Mesendoderm (in vitro differentiated cells): ENCODE measurements around the gene CORO1C.

ENCODE experiments used
- DNase-seq: peaks from one replicate; pipeline ENCODE4 v3.0.0; 2013
- H2AK5ac ChIP-seq: 2 replicates; pipeline ENCODE4 v1.6.1; 2013; ENCODE audit warnings: low read length, inconsistent platforms
- H2BK120ac ChIP-seq: 2 replicates; pipeline ENCODE4 v1.6.1; 2013; ENCODE audit warnings: low read depth, mild to moderate bottlenecking, low read length, moderate library complexity, mixed read lengths
- H2BK15ac ChIP-seq: replicated peaks from 2 replicates; pipeline ENCODE4 v1.6.1; 2013; ENCODE audit warnings: low read depth, mild to moderate bottlenecking, moderate library complexity
- H2BK5ac ChIP-seq: 2 replicates; pipeline ENCODE4 v1.6.1; 2013; ENCODE audit warnings: low read length, inconsistent platforms
- H3K18ac ChIP-seq: 2 replicates; pipeline ENCODE4 v1.6.1; 2013; ENCODE audit warnings: mild to moderate bottlenecking, low read length, mixed read lengths
- H3K23ac ChIP-seq: one replicate; pipeline ENCODE4 v1.6.1; 2013; ENCODE audit warnings: low read length
- H3K27ac ChIP-seq: 2 replicates; pipeline ENCODE4 v1.5.1; 2013; ENCODE audit warnings: low read depth, mild to moderate bottlenecking, inconsistent platforms, low read length, moderate library complexity
- H3K27me3 ChIP-seq: 2 replicates; pipeline ENCODE4 v1.6.1; 2013; ENCODE audit warnings: low read length, control low read depth, mild to moderate bottlenecking, inconsistent platforms; ENCODE audit not compliant: insufficient read depth, poor library complexity
- H3K36me3 ChIP-seq: 2 replicates; pipeline ENCODE4 v1.6.1; 2013; ENCODE audit warnings: low read length, inconsistent platforms; ENCODE audit not compliant: control insufficient read depth, insufficient read depth
- H3K4ac ChIP-seq: one replicate; pipeline ENCODE4 v1.6.1; 2013; ENCODE audit warnings: low read depth, mild to moderate bottlenecking, low read length, moderate library complexity
- H3K4me1 ChIP-seq: 2 replicates; pipeline ENCODE4 v1.6.1; 2013; ENCODE audit warnings: low read depth, low read length, inconsistent platforms; ENCODE audit not compliant: control insufficient read depth
- H3K4me2 ChIP-seq: 2 replicates; pipeline ENCODE4 v1.6.1; 2013; ENCODE audit warnings: low read length
- H3K4me3 ChIP-seq: 2 replicates; pipeline ENCODE4 v1.5.1; 2013; ENCODE audit warnings: mild to moderate bottlenecking, low read length
- H3K56ac ChIP-seq: one replicate; pipeline ENCODE4 v1.6.1; 2013; ENCODE audit warnings: low read length
- H3K79me1 ChIP-seq: 2 replicates; pipeline ENCODE4 v1.6.1; 2013; ENCODE audit warnings: low read length, inconsistent platforms
- H3K79me2 ChIP-seq: 2 replicates; pipeline ENCODE4 v1.6.1; 2013; ENCODE audit warnings: mild to moderate bottlenecking, low read length; ENCODE audit not compliant: control insufficient read depth, insufficient read depth
- H3K9ac ChIP-seq: 2 replicates; pipeline ENCODE4 v1.6.1; 2013; ENCODE audit warnings: low read length, inconsistent platforms
- H4K5ac ChIP-seq: one replicate; pipeline ENCODE4 v1.6.1; 2013; ENCODE audit warnings: low read length
- H4K8ac ChIP-seq: one replicate; pipeline ENCODE4 v1.6.1; 2013; ENCODE audit warnings: low read depth, mild to moderate bottlenecking, control low read depth, low read length, moderate library complexity
- WGBS: extraction: QIAGEN DNeasy Blood & Tissue Kit; methylation state at CpG from one replicate; pipeline ENCODE4 v1.1.7; 2013; ENCODE audit warnings: low lambda C conversion rate, missing lambda C conversion rate; ENCODE audit not compliant: insufficient coverage; ENCODE audit errors: extremely low coverage; 5-methylcytosine and 5-hydroxymethylcytosine counted together

The CORO1C gene

DNA sequence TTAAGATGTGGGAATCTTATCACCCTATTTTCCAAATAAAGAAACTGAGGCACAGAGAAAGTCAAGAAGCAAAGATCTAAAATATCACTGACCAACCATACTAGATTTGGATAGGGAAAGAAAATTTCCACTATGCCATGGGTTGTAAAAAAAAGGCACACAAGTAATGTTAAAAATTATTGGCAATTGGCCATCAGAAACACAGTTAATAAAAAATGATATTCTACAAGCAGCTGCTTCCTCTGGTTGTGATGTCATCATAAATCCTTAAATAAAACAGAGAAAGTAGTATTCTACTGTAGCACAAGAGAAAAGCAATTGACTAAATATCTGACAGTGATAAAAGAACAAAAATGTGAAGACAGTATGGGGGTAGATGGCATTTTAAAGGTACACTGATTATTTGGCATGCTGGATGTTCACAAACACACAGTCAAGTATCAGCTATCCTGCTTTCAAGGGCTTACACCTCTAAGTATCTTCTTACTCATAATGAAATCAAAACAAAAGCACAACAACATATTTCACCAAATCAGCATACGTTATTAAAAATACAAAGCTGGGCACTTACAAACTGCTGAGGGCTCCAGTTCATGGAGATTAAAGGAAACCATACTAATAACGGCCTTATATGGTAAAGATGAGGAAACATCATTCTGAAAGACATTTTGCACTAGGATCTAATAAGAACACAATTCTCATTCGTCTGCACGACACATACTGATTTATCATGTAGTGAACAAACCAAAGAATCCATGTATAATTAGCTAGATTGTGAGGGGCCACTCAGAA lies 45.7 kb downstream of the CORO1C start:
- no peak overlapping the region for H3K4me2 ChIP-seq
- H4K5ac ChIP-seq = no peak overlapping the region
- no peak overlapping the region for H2BK15ac ChIP-seq
- peaks cover 3% of the 10 kb centered on the region for H3K4me1 ChIP-seq
- H3K4ac ChIP-seq = no peak overlapping the region
- no CpG with 5 or more reads among the region's 4 CpGs for WGBS
- H2AK5ac ChIP-seq = no peak overlapping the region
- no peak overlapping the region for H3K9ac ChIP-seq
- no peak overlapping the region for H2BK120ac ChIP-seq
- no peak overlapping the region for H4K8ac ChIP-seq
- no peak overlapping the region for H3K27ac ChIP-seq
- DNase-seq = no peak
- H3K4me3 ChIP-seq = no peak overlapping the region
- no peak overlapping the region for H3K23ac ChIP-seq
- no peak overlapping the region for H3K18ac ChIP-seq
- no peaks in the 10 kb centered on the region for H3K27me3 ChIP-seq
- H3K79me2 ChIP-seq = peaks cover 8% of the 10 kb centered on the region
- peaks cover 4% of the 10 kb centered on the region for H3K79me1 ChIP-seq
- no peak overlapping the region for H2BK5ac ChIP-seq
- no peaks in the 10 kb centered on the region for H3K36me3 ChIP-seq
- no peak overlapping the region for H3K56ac ChIP-seq

DNA sequence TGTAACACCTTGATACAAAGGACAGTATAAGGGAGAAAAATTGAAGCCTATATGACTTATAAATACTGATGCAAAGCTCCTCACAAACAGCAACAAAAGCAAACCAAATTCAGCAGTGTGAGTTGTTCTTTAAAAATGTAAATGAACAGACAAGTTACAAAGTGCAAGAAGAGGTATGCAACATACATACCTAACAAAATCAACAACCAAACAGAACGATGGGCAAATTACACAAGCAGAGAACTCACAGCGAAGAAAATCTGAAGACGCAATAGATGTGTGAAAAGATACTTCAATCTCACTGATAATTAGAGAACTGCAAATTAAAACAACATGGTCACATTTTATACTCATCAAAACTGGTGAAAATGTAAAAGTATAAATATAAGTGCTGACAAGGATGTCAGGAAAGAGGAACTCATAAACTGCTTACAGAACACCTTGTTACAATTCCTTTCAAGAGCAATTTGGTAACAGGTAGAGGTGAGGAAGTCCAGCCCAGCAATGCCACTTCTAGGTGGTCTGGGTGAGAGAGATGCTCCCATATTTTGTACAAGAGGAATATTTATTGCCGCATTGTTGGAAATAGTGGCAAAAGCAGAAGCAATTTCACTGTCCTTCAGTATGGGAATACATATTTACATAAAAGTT lies 47.3 kb downstream of the CORO1C start:
- Histone ChIP-seq H3K4me2 (no peak overlapping the region), H2BK5ac (no peak overlapping the region), H3K23ac (no peak overlapping the region), H2BK120ac (no peak overlapping the region), H3K27me3 (no peaks in the 10 kb centered on the region), H3K9ac (no peak overlapping the region), H3K79me1 (peaks cover 5% of the 10 kb centered on the region), H3K27ac (no peak overlapping the region), H2BK15ac (no peak overlapping the region), H3K56ac (no peak overlapping the region), H3K18ac (no peak overlapping the region), H3K4me1 (no peaks in the 10 kb centered on the region), H3K79me2 (peaks cover 4% of the 10 kb centered on the region), H4K8ac (no peak overlapping the region), H3K4me3 (no peak overlapping the region), H4K5ac (no peak overlapping the region), H3K4ac (no peak overlapping the region), H2AK5ac (no peak overlapping the region), H3K36me3 (no peaks in the 10 kb centered on the region)
- WGBS = no CpG with 5 or more reads among the region's 4 CpGs
- no peak for DNase-seq

DNA sequence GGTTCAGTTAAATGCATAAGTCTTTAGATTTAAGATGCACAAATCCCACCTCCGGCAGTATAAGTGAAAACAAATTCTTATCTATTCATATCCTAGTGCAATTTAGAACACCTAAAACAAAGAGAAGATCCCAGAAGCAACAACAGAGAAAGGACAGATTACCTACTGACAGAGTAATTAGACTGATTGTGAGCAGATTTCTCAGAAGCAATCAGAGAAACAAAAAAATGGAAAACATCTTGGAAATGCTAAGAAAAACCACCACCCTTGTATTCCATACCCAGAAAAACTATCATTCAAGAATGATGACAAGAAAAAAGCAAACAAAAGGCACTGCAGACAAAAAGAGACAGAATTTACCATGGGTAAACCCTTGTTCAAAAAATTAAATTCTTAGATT lies 50.0 kb downstream of the CORO1C start:
- H2BK5ac ChIP-seq = no peak overlapping the region

DNA sequence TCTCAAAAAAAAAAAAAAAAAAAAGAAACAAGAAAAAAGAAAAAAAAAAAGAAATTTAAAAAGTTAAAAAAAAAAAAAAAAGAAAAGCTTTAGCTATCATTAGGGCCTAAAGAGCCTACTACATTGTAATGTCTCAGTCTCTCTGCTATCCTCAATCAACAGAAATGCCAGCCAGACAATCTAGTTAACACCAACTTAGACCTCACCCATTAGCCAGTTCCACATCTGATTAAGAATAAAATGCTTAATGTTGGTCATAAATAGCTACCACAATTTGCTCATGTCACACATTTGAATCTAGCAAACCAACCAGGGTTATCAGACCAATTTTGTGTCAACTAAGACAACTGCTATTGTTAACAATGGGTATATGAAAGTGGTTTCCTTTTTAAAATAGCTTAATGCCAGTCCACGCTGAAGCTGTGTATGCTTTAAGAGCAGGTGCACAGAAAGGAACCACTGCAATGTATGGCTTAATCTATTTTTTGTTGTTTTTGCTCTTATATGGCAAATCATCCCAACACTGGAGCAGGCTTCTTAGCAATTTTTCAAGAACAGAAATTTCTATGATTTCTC lies 52.1 kb downstream of the CORO1C start:
- Histone ChIP-seq H3K27ac (no peak overlapping the region), H3K56ac (no peak overlapping the region), H3K4me3 (no peak overlapping the region), H2BK5ac (no peak overlapping the region), H3K4me2 (no peak overlapping the region), H3K79me1 (peaks cover 10% of the 10 kb centered on the region), H3K23ac (no peak overlapping the region), H4K5ac (no peak overlapping the region), H2AK5ac (no peak overlapping the region), H3K79me2 (peaks cover 3% of the 10 kb centered on the region), H3K4me1 (no peaks in the 10 kb centered on the region), H4K8ac (no peak overlapping the region), H3K18ac (no peak overlapping the region), H2BK15ac (no peak overlapping the region), H3K27me3 (no peaks in the 10 kb centered on the region), H3K9ac (no peak overlapping the region), H3K4ac (no peak overlapping the region), H2BK120ac (no peak overlapping the region), H3K36me3 (peaks cover 2% of the 10 kb centered on the region)
- WGBS = no CpG with 5 or more reads among the region's 1 CpG
- DNase-seq = no peak

More for the DNA sequence above, 50.0 kb downstream of the CORO1C start:
- no peak for DNase-seq
- Histone ChIP-seq H3K4ac (no peak overlapping the region), H3K27ac (no peak overlapping the region), H2AK5ac (no peak overlapping the region), H3K36me3 (peaks cover 2% of the 10 kb centered on the region), H3K4me1 (no peaks in the 10 kb centered on the region), H3K4me2 (no peak overlapping the region), H2BK120ac (no peak overlapping the region), H2BK15ac (no peak overlapping the region), H3K27me3 (no peaks in the 10 kb centered on the region), H3K79me2 (peaks cover 4% of the 10 kb centered on the region), H3K4me3 (no peak overlapping the region), H3K23ac (no peak overlapping the region), H4K5ac (no peak overlapping the region), H3K18ac (no peak overlapping the region), H3K79me1 (peaks cover 9% of the 10 kb centered on the region), H3K9ac (no peak overlapping the region), H4K8ac (no peak overlapping the region), H3K56ac (no peak overlapping the region)
- no CpG with 5 or more reads among the region's 1 CpG for WGBS

DNA sequence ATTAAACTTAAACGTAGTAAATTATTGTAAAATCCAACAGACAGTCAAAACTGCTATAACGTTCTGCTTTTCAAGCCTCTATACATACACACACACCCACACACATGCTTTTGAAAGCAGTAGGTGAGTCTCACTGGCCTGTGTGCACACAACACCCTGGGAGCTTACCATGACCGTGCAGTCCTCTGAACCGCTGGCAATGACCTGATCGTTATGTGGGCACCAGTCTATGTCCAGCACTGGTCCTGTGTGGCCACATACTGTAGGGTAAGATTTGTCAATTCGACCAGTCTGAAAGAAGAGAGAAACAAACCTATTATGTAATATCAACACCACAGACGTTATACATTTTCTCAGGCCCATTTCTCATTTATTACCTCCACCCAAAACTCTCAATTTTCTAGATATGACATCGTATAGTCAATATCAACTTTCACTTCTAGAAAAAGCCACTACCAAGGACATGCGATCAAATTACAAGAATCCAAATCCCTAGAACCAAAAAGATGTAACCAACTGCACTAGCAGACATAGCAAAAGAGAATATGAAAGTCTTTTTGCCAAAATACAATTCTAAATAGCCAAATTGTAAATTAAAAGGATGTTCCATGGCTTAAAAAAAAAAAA lies 53.1 kb downstream of the CORO1C start:
- Histone ChIP-seq H3K4ac (no peak overlapping the region), H3K79me2 (peaks cover 2% of the 10 kb centered on the region), H3K27ac (no peak overlapping the region), H3K36me3 (peaks cover 4% of the 10 kb centered on the region), H2BK5ac (no peak overlapping the region), H3K23ac (no peak overlapping the region), H3K79me1 (peaks cover 10% of the 10 kb centered on the region), H3K18ac (no peak overlapping the region), H4K8ac (no peak overlapping the region), H3K4me3 (no peak overlapping the region), H2AK5ac (no peak overlapping the region), H2BK120ac (no peak overlapping the region), H3K56ac (no peak overlapping the region), H3K4me1 (no peaks in the 10 kb centered on the region), H4K5ac (no peak overlapping the region), H2BK15ac (no peak overlapping the region), H3K4me2 (no peak overlapping the region), H3K9ac (no peak overlapping the region), H3K27me3 (no peaks in the 10 kb centered on the region)
- DNase-seq = no peak
- WGBS = 100% methylated on average over 3 of the region's 9 CpGs
